Measurements from ENCODE around the gene NUAK1. TPM values are rescaled to one million over a fixed set of nuclear protein-coding genes. Genes with fewer than 3 reads are reported as not detected.
A peak's percentile ranks its signal among the peaks of the same experiment; 100 is the strongest.

Gene NUAK1
- total RNA-seq, 1 experiment from 2014 or later: 7.9 TPM

- peak overlapping the region; percentile 49 for H3K4me2 ChIP-seq
- BruUV-seq (replicated peaks): no TSS peak
- TF ChIP-seq EZH2 (IDR thresholded peaks at IDR 0.05; ENCODE audit: low read depth): no peak
- no peak for TF ChIP-seq CTCF (conservative IDR thresholded peaks at IDR 0.05)
- H3K79me2 ChIP-seq (ENCODE audit: low read depth): peaks cover 95% of the 10 kb centered on the region
- no peak overlapping the region for H3K4me3 ChIP-seq
- POLR2A ChIA-PET (ENCODE audit: unreplicated experiment): interaction anchor here (0.5 kb wide), 1 partner anchor 30 kb away, joined by 3 read pairs; no protein-coding TSS in a partner anchor
- no peaks in the 10 kb centered on the region for H3K9me3 ChIP-seq (ENCODE audit: insufficient read depth, low read depth)
- CTCF ChIA-PET: no interaction called here
- peaks cover 45% of the 10 kb centered on the region for H3K4me1 ChIP-seq (replicated peaks; ENCODE audit: insufficient read depth)
- H4K20me1 ChIP-seq (ENCODE audit: insufficient read depth): peaks cover 5% of the 10 kb centered on the region; the same call in 1 of the 2 replicates
- intact Hi-C loops (cut with micrococcal nuclease; ENCODE audit: unreplicated experiment): no loop called here
- no peaks in the 10 kb centered on the region for H3K9me2 ChIP-seq (ENCODE audit: insufficient read depth)
- no peaks in the 10 kb centered on the region for H3K36me3 ChIP-seq (ENCODE audit: low read depth)
- DNase-seq: peak; percentile 15 to 86
- no peak overlapping the region for H2AFZ ChIP-seq
- H3K27me3 ChIP-seq (ENCODE audit: insufficient read depth, low read depth): no peaks in the 10 kb centered on the region
- H3F3A ChIP-seq (ENCODE audit: insufficient read depth, low read depth): peaks cover 24% of the 10 kb centered on the region
- H3K27ac ChIP-seq: peak overlapping the region; percentile 89
Measured at GRCh38 chr12:106126441-106127337, 12.1 kb downstream of the NUAK1 start.

GRCh38 chr12:106125351-106126095 is 13.2 kb downstream of the NUAK1 start:
- Histone ChIP-seq H3K36me3 (ENCODE audit: low read depth) (no peaks in the 10 kb centered on the region), H3K4me1 (replicated peaks; ENCODE audit: insufficient read depth) (peaks cover 42% of the 10 kb centered on the region), H3K4me2 (peak overlapping the region; percentile 49), H3K9me3 (ENCODE audit: insufficient read depth, low read depth) (no peaks in the 10 kb centered on the region), H4K20me1 (ENCODE audit: insufficient read depth) (peaks cover 5% of the 10 kb centered on the region; the same call in 1 of the 2 replicates), H3K27ac (peak overlapping the region; percentile 89), H3K27me3 (ENCODE audit: insufficient read depth, low read depth) (no peaks in the 10 kb centered on the region), H3K79me2 (ENCODE audit: low read depth) (peaks cover 94% of the 10 kb centered on the region), H3K9me2 (ENCODE audit: insufficient read depth) (no peaks in the 10 kb centered on the region), H3K4me3 (no peak overlapping the region), H3F3A (ENCODE audit: insufficient read depth, low read depth) (peaks cover 24% of the 10 kb centered on the region), H2AFZ (no peak overlapping the region)
- DNase-seq: no peak
- no peak for TF ChIP-seq CTCF (conservative IDR thresholded peaks at IDR 0.05)
- TF ChIP-seq EZH2 (IDR thresholded peaks at IDR 0.05; ENCODE audit: low read depth): no peak
- CTCF ChIA-PET: no interaction called here
- BruUV-seq (replicated peaks): no TSS peak
- intact Hi-C loops (cut with micrococcal nuclease; ENCODE audit: unreplicated experiment): no loop called here
- POLR2A ChIA-PET (ENCODE audit: unreplicated experiment): no interaction called here

GRCh38 chr12:106123551-106124081 is 15.1 kb downstream of the NUAK1 start:
- H3K79me2 ChIP-seq (ENCODE audit: low read depth): peaks cover 90% of the 10 kb centered on the region
- no peaks in the 10 kb centered on the region for H3K36me3 ChIP-seq (ENCODE audit: low read depth)
- peaks cover 32% of the 10 kb centered on the region for H3K4me1 ChIP-seq (replicated peaks; ENCODE audit: insufficient read depth)
- no peak overlapping the region for H3K27ac ChIP-seq
- CTCF ChIA-PET: no interaction called here
- H3K4me3 ChIP-seq: no peak overlapping the region
- no peak for DNase-seq
- no peaks in the 10 kb centered on the region for H3K9me3 ChIP-seq (ENCODE audit: insufficient read depth, low read depth)
- peaks cover 24% of the 10 kb centered on the region for H3F3A ChIP-seq (ENCODE audit: insufficient read depth, low read depth)
- H3K9me2 ChIP-seq (ENCODE audit: insufficient read depth): no peaks in the 10 kb centered on the region
- no TSS peak for BruUV-seq (replicated peaks)
- peaks cover 5% of the 10 kb centered on the region; the same call in 1 of the 2 replicates for H4K20me1 ChIP-seq (ENCODE audit: insufficient read depth)
- no peaks in the 10 kb centered on the region for H3K27me3 ChIP-seq (ENCODE audit: insufficient read depth, low read depth)
- intact Hi-C loops (cut with micrococcal nuclease; ENCODE audit: unreplicated experiment): no loop called here
- no peak overlapping the region for H3K4me2 ChIP-seq
- H2AFZ ChIP-seq: no peak overlapping the region
- POLR2A ChIA-PET (ENCODE audit: unreplicated experiment): interaction anchor here (0.6 kb wide), 1 partner anchor 1104 kb away, joined by 5 read pairs; no protein-coding TSS in a partner anchor
- no peak for TF ChIP-seq CTCF (conservative IDR thresholded peaks at IDR 0.05)
- no peak for TF ChIP-seq EZH2 (IDR thresholded peaks at IDR 0.05; ENCODE audit: low read depth)
